ENCODE results near the gene EVL.
"Not testable (repeated sequence)": the region's sequence is repeated elsewhere in the genome, so short reads cannot be mapped to it uniquely, and the experiment has no call there.

The EVL gene

GRCh38 chr14:100038065-100038464 is 27.2 kb upstream of the EVL start:
- no peak for DNase-seq (ENCODE audit: low read depth)

DNA sequence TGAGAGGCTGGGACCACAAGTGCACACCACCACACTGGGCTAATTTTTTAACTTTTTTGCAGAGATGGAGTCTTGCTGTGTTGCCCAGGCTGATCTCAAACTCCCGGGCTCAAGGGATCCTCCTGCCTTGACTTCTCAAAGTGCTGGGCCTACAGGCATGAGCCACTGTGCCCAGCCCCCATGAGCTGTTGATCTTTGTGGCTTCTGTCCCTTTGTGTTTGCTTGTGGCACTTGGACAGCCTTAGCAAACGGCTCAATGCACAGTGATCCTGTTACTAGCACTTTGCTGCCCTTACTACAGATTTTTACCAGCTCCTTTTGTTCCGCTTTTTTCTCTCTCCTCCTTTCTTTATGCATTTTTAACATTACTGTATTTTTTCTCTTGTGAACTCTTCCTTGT is 25.3 kb upstream of the EVL start:
- no peak for DNase-seq (ENCODE audit: low read depth)

GRCh38 chr14:100041271-100041670 is 24.0 kb upstream of the EVL start:
- no peak for DNase-seq (ENCODE audit: low read depth)

DNA sequence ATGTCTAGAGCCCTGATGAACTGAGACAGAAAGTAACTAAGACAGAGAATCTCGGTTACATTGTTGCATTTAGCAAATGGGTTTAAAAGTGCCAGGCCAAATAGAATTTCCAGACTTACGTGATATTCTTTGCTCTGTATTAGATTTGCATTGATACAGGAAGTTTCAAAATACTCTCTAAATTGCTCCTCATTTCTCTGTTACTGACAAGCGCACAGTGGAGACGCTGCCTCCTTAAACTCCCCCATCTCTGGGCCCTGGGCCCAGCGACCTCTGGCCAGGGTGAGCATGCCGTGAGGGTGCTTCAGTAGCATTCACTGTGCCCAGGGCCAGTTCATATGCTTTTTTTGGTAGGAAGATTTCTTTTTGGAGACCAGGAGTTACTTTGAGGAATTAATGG is 22.9 kb upstream of the EVL start:
- no peak for DNase-seq (ENCODE audit: low read depth)

DNA sequence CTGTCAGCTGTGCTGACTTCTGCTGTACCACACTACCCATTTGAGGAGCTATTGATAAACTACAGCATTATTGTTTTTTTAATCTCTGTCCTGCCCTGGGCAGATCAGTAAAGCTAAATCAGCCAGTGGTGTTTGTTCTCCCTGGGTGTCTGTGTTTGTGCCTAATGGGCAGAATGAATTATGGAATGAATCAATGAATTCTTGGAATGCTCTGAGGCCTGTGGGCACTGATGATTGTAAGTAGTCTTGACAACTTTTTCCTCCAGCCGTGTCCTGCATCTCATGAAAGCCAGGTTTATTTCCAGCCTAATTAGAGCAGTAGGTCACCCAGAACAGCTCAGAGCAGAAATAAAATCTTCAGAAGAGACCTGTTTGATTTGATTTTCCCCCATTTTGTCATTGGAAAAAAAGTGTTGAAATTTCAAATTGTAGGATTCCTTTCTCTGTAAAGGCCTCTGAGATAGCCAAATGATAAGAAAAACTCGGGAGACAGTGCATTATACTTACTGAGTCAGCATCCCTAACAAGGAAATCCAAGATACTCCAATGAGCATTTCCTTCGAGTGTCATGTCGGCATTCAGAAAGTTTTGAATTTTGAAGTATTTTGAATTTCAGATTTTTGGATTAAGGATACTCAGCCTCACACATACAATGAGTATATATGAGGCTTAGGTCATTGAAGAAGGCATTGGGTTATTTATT is 19.4 kb upstream of the EVL start:
- peak; percentile 44 for DNase-seq (ENCODE audit: low read depth)

DNA sequence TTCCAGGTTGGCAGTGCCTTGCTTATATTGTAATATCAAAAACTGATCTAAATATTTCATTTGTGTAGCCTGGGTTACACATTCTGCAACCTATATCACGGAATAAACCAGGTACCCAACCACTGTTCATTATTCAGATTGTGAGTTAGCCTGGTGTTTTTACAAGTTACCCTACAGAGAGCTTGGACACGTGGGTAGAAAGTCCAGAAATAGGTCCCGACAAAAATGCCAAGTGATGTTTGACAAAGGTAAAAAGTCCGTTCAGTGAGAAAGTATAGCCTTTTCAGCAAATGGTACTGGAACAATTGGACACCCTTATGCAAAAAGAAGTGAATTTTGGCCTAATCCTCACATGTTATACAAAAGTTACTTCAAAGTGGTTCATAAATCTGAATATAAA is 17.6 kb upstream of the EVL start:
- DNase-seq (ENCODE audit: low read depth): no peak

GRCh38 chr14:100048786-100049185 is 16.4 kb upstream of the EVL start:
- no peak for DNase-seq (ENCODE audit: low read depth)

DNA sequence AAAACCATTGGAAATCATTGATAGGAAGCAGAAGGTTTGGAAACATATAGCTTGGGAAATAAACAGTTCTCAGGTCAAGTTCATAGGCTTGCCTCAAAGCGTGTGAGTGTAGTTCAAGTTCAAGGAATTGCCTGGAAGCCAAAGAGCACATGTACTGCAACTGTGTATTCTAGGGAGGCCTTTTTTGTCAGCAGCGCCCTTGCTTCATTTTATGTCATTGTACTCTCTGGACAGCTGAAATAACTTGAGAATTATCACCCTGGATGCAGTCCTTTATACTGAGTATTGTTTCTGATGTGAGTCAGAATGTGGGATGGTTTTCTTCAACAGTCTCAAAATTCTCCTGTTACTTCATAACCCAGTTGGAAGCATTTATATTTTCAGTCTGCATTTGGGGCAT is 16.0 kb upstream of the EVL start:
- peak; percentile 33 for DNase-seq (ENCODE audit: low read depth)

GRCh38 chr14:100051103-100051502 is 14.1 kb upstream of the EVL start:
- no peak for DNase-seq (ENCODE audit: low read depth)

- DNase-seq (ENCODE audit: low read depth): no peak
Measured at GRCh38 chr14:100051543-100051942, 13.7 kb upstream of the EVL start.

DNA sequence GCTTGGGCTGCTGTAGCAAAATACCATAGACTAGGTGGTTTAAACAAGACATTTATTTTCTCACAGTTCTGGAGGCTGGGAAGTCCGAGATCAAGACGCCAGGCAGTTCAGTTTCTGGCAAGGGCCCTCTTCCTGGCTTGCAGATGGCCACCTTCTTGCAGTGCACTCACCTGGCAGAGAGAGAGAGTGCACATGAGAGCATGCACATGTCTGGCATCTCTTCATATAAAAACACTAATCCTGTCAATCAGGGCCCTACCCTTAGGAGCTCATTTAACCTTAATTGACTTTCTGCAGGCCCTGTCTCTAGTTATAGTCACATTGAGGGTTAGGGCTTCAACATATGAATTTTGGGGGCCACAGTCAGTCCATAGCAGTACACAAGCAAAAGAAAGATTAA is 12.4 kb upstream of the EVL start:
- no peak for DNase-seq (ENCODE audit: low read depth)

GRCh38 chr14:100054316-100055075 is 10.7 kb upstream of the EVL start:
- no peak for DNase-seq (ENCODE audit: low read depth)

DNA sequence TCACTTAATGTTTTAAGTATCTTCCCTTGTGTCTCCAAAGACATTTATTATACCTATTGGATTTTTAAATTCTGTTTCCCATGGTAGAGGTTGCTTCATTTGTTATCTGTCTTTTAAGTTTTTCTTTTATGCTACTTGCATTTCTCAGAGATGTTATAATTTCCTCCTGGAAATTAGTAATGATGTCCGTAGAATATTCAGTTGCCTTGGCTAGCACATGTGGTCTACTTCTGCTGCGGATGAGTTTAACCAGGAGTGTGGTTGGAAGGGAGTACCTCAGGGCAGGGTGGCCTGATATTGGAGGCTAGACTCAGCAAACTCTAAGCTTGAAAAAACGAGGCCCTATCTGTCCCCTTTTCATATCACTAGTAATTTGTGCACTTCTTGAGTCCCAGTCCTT is 8.8 kb upstream of the EVL start:
- no peak for DNase-seq (ENCODE audit: low read depth)

DNA sequence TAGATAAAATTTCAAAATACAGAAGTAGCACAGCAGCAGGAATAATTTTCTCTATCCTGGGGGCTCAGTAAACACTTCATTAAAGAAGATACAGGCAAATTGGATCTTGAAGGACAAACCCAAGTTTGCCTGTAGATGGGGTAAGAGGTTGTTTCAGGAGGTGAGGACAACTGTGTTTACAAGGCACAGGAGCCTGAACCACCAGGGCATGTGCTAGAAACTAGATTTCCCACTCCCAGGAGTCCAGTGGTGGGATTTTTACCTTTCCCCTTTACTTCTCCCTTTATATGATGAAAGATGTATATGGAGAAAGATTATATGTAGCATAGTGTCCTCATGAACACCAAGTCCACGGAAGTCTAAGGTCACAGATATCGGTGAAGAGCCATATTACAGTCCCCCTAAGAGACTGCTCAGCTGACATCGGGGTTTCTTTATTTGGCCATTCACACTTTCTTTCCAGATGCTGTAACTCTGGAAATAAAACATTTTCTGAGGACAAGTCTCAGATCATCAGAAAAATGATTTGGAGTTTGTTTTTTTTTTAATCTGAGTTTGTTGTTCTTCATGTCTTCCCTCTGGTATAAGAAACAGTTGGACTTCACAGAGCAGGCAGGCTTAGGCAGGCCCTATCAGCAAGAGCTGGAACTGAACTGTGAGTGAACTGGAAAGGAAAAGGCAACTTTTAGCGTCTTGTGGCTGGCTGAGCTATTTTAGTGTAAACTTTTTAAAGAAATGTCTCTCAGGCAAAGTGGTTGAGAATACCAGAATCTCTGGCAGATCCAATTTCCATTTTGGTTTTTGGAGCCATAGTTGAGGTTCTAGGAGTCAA is 8.0 kb upstream of the EVL start:
- DNase-seq (ENCODE audit: low read depth): peak; percentile 35

GRCh38 chr14:100058777-100059437 is 6.3 kb upstream of the EVL start:
- no peak for DNase-seq (ENCODE audit: low read depth)

DNA sequence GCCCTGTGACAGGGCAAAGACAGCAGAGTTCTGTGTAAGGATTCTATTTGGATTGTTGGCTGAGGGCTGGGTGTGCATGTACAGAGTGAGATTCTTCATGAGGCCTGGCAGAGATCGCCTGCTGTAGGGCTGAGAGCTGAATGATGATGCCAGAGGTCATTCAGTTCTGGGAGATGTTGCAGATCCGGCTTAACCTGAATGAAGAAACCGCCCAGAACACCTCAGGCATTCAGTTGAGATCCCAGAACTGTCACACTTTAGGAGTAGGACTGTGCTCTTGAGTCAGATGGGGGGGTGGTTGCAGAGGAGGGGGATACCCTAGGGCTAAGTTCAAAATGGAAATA is 5.8 kb upstream of the EVL start:
- DNase-seq (ENCODE audit: low read depth): no peak

- no peak for DNase-seq (ENCODE audit: low read depth)
Measured at GRCh38 chr14:100060760-100061159, 4.5 kb upstream of the EVL start.

- DNase-seq (ENCODE audit: low read depth): no peak
Measured at GRCh38 chr14:100062590-100062989, 2.6 kb upstream of the EVL start.

DNA sequence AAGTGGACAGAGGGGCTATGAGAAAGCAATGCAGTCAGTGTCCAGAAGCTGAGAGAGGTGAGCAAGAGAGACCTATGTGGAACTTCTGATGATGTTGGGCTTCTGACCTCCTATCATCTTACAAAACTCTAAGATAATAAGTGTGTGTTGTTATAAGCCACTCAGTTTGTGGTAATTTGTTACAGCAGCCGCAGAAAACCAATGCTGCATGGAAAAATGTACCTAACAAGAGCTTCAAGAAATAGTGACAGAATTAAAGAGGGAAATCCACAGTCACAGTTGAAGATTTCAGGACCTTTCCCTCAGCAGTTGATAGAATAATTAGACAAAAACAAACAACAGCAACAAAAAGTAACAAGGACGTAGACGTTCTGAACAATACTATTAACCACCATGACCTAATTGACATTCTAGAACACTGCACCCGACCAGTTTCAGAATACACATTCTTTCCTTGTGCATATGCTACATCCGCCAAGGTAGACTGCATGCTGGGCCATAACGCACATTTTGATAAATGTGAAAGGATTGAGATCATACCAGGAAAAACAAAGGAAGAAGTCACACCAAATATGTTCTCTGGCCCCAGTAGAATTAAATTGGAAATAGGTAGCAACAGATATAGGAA is 1.8 kb upstream of the EVL start:
- DNase-seq (ENCODE audit: low read depth): no peak

- DNase-seq (ENCODE audit: low read depth): not testable (repeated sequence)
Measured at GRCh38 chr14:100064335-100065092, 708 bp upstream of the EVL start.

- no peak for DNase-seq (ENCODE audit: low read depth)
Measured at GRCh38 chr14:100065942-100066574, 836 bp downstream of the EVL start.

Measured in amniotic epithelial cell (primary cell).